Keratinocyte (primary cell): Measurements from ENCODE around the gene PRRX1. TPM values are rescaled to one million over a fixed set of nuclear protein-coding genes. Genes with fewer than 3 reads are reported as not detected.

Source experiments
- DNase-seq: peaks from one replicate; pipeline ENCODE4 v3.0.0-alpha.2; 2011; ENCODE audit warnings: low read depth, missing footprints, low spot score
- FAIRE-seq: peaks from 2 replicates; lab custom pipeline; 2011; peaks lifted over from hg19 to GRCh38; lab: Jason Lieb, UNC
- H2AFZ ChIP-seq: 2 replicates; pipeline ENCODE4 v1.6.0; 2012; ENCODE audit warnings: low read length, control low read depth, inconsistent platforms; ENCODE audit not compliant: control insufficient read depth
- H3K27ac ChIP-seq: 2 replicates; pipeline ENCODE4 v1.5.1; 2011; ENCODE audit warnings: low read length; ENCODE audit not compliant: control insufficient read depth, insufficient read depth
- H3K27me3 ChIP-seq: 3 replicates; pipeline ENCODE4 v1.6.0; 2011; ENCODE audit warnings: low read length; ENCODE audit not compliant: control insufficient read depth, insufficient read depth; ENCODE audit errors: extremely low read depth
- H3K36me3 ChIP-seq, 2 experiments: 2 replicates in 1 of 2; 3 replicates in 1 of 2; pipeline ENCODE4 v1.5.1; 2011; ENCODE audit warnings: low read length in 2 of 2, mild to moderate bottlenecking in 1 of 2; ENCODE audit not compliant: control insufficient read depth in 2 of 2, insufficient read depth in 2 of 2; ENCODE audit errors: extremely low read depth in 1 of 2
- H3K4me1 ChIP-seq: 3 replicates; pipeline ENCODE4 v1.5.1; 2011; ENCODE audit warnings: low read length; ENCODE audit not compliant: control insufficient read depth, insufficient read depth; ENCODE audit errors: extremely low read depth
- H3K4me2 ChIP-seq: 3 replicates; pipeline ENCODE4 v1.6.0; 2011; ENCODE audit warnings: low read depth, low read length; ENCODE audit not compliant: control insufficient read depth, insufficient read depth; ENCODE audit errors: extremely low read depth
- H3K4me3 ChIP-seq, 3 experiments: fragments of 200-600 bp in 1 of 3; sonication (generic) in 1 of 3; 2 replicates in 2 of 3; 3 replicates in 1 of 3; pipeline ENCODE4 v1.5.1; 2011 to 2016; ENCODE audit warnings: low read length in 3 of 3, mild to moderate bottlenecking in 3 of 3, control low read depth in 2 of 3, inconsistent platforms in 1 of 3, low read depth in 1 of 3, mixed read lengths in 1 of 3, mixed run types in 1 of 3, moderate library complexity in 1 of 3; ENCODE audit not compliant: control insufficient read depth in 2 of 3, insufficient read depth in 2 of 3; ENCODE audit errors: extremely low read depth in 1 of 3
- H3K79me2 ChIP-seq: 2 replicates; pipeline ENCODE4 v1.6.0; 2012; ENCODE audit warnings: low read length; ENCODE audit not compliant: control insufficient read depth, insufficient read depth
- H3K9ac ChIP-seq: 3 replicates; pipeline ENCODE4 v1.6.0; 2011; ENCODE audit warnings: low read length; ENCODE audit not compliant: control insufficient read depth, insufficient read depth; ENCODE audit errors: extremely low read depth
- H3K9me1 ChIP-seq: 3 replicates; pipeline ENCODE4 v1.6.0; 2011; ENCODE audit warnings: low read length; ENCODE audit not compliant: control insufficient read depth, insufficient read depth; ENCODE audit errors: extremely low read depth
- H3K9me3 ChIP-seq: 2 replicates; pipeline ENCODE4 v1.5.1; 2012; ENCODE audit warnings: low read depth, low read length; ENCODE audit not compliant: control insufficient read depth
- H4K20me1 ChIP-seq: 3 replicates; pipeline ENCODE4 v1.6.0; 2011; ENCODE audit warnings: low read length; ENCODE audit not compliant: control insufficient read depth, insufficient read depth; ENCODE audit errors: extremely low read depth
- EZH2 ChIP-seq: IDR thresholded peaks from one replicate; pipeline ENCODE4 v1.6.1; 2012; ENCODE audit warnings: inconsistent platforms, mild to moderate bottlenecking, low read length, moderate library complexity
- dilution Hi-C: fragments of 300-500 bp; cut with MboI; formaldehyde crosslinking; loops from one replicate; pipeline ENCODE4 v1.7.0; 2020; ENCODE audit warnings: low sequenced_read_pairs; ENCODE audit not compliant: extremely low pct_ligation_motif_present
- polyA plus RNA-seq, 5 experiments: library from polyadenylated mRNA; depleted of rRNA in 3 of 5; stranded (reverse) in 3 of 5; stranded (forward) in 1 of 5; unstranded in 1 of 5; fragments of >200 nt; gene quantifications; 1 replicate in 1 of 5; 2 replicates in 3 of 5; 3 replicates in 1 of 5; pipeline versions ENCODE4 v1.2.1 to v1.2.3, GENCODE V29; 2011 to 2012; ENCODE audit warnings: missing spikeins in 2 of 5, low read depth in 1 of 5, low replicate concordance in 1 of 5
- TF ChIP-seq, protein P1 (sequence below), 3 experiments: IDR thresholded peaks in 1 of 3; conservative IDR thresholded peaks in 1 of 3; optimal IDR thresholded peaks in 1 of 3; 2 replicates in 2 of 3; 3 replicates in 1 of 3; pipeline versions ENCODE3 to v1.5.1; 2011; ENCODE audit warnings: low read length in 3 of 3, mild to moderate bottlenecking in 3 of 3, moderate library complexity in 2 of 3, control low read depth in 1 of 3, inconsistent platforms in 1 of 3; ENCODE audit not compliant: insufficient read depth in 2 of 3; ENCODE audit errors: extremely low read depth in 1 of 3

Gene PRRX1
- polyA plus RNA-seq, 1 donor (not counting 4 experiments of a cell fraction or from before 2014, with no cell fraction given), result not detected

- no peak overlapping the region for H3K27ac ChIP-seq
- FAIRE-seq, result no peak
- H4K20me1 ChIP-seq, result no peaks in the 10 kb centered on the region
- H3K4me1 ChIP-seq, result no peaks in the 10 kb centered on the region
- no peak for DNase-seq
- no peaks in the 10 kb centered on the region for H3K9me3 ChIP-seq
- H3K4me2 ChIP-seq, result no peak overlapping the region
- no peak overlapping the region for H2AFZ ChIP-seq
- no peaks in the 10 kb centered on the region for H3K9me1 ChIP-seq
- no peaks in the 10 kb centered on the region for H3K79me2 ChIP-seq
- no peak overlapping the region for H3K4me3 ChIP-seq
- dilution Hi-C loops, result no loop called here
- no peaks in the 10 kb centered on the region for H3K36me3 ChIP-seq
- no peaks in the 10 kb centered on the region for H3K27me3 ChIP-seq
- no peak overlapping the region for H3K9ac ChIP-seq
- no peak for TF ChIP-seq EZH2
- TF ChIP-seq, protein P1, sequence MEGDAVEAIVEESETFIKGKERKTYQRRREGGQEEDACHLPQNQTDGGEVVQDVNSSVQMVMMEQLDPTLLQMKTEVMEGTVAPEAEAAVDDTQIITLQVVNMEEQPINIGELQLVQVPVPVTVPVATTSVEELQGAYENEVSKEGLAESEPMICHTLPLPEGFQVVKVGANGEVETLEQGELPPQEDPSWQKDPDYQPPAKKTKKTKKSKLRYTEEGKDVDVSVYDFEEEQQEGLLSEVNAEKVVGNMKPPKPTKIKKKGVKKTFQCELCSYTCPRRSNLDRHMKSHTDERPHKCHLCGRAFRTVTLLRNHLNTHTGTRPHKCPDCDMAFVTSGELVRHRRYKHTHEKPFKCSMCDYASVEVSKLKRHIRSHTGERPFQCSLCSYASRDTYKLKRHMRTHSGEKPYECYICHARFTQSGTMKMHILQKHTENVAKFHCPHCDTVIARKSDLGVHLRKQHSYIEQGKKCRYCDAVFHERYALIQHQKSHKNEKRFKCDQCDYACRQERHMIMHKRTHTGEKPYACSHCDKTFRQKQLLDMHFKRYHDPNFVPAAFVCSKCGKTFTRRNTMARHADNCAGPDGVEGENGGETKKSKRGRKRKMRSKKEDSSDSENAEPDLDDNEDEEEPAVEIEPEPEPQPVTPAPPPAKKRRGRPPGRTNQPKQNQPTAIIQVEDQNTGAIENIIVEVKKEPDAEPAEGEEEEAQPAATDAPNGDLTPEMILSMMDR (optimal IDR thresholded peaks at IDR 0.05 in 1 of 3, IDR thresholded peaks at IDR 0.05 in 1 of 3, conservative IDR thresholded peaks at IDR 0.05 in 1 of 3; ENCODE audit: extremely low read depth in 1 of 3, insufficient read depth in 2 of 3, low read length in 3 of 3), result no peak
These were observed 65.5 kb downstream of the PRRX1 start for GRCh38 chr1:170729225-170730002.

- H3K9me3 ChIP-seq, result no peaks in the 10 kb centered on the region
- H2AFZ ChIP-seq, result no peak overlapping the region
- no peaks in the 10 kb centered on the region for H3K4me1 ChIP-seq
- H3K4me2 ChIP-seq, result no peak overlapping the region
- H3K27ac ChIP-seq, result no peak overlapping the region
- no peaks in the 10 kb centered on the region for H3K36me3 ChIP-seq
- H3K4me3 ChIP-seq, result no peak overlapping the region
- H3K9ac ChIP-seq, result no peak overlapping the region
- no peak for FAIRE-seq
- no peaks in the 10 kb centered on the region for H4K20me1 ChIP-seq
- H3K9me1 ChIP-seq, result no peaks in the 10 kb centered on the region
- TF ChIP-seq EZH2, result no peak
- TF ChIP-seq, protein P1 (optimal IDR thresholded peaks at IDR 0.05 in 1 of 3, IDR thresholded peaks at IDR 0.05 in 1 of 3, conservative IDR thresholded peaks at IDR 0.05 in 1 of 3; ENCODE audit: extremely low read depth in 1 of 3, insufficient read depth in 2 of 3, low read length in 3 of 3), result no peak
- dilution Hi-C loops, result no loop called here
- no peaks in the 10 kb centered on the region for H3K79me2 ChIP-seq
- no peaks in the 10 kb centered on the region for H3K27me3 ChIP-seq
- DNase-seq, result no peak
These were observed 66.1 kb downstream of the PRRX1 start for GRCh38 chr1:170730014-170730413.
